Stomach (tissue), 4 donors: ENCODE results near the gene SHFL.

ENCODE experiments used
- EP300 ChIP-seq: sonication (generic); formaldehyde crosslinking; IDR thresholded peaks from one replicate; pipeline ENCODE4 v1.6.1; 2017; ENCODE audit warnings: antibody characterized with exemption
- POLR2A ChIP-seq, 4 donors: fragments of 450-650 bp; IDR thresholded peaks; one replicate each; pipeline ENCODE4 v1.6.1; 2016; ENCODE audit warnings: antibody characterized with exemption in 4 of 4, control low read depth in 2 of 4, mild to moderate bottlenecking in 1 of 4, moderate library complexity in 1 of 4
- POLR2AphosphoS5 ChIP-seq, 3 donors: sonication (generic); formaldehyde crosslinking; IDR thresholded peaks; one replicate each; pipeline ENCODE4 v1.6.1; 2016; ENCODE audit warnings: antibody characterized with exemption in 3 of 3
- TF ChIP-seq, protein P1 (sequence below), 7 experiments: fragments of 450-650 bp in 4 of 7; fragments of 200-600 bp in 3 of 7; sonication (generic) in 3 of 7; IDR thresholded peaks; one replicate each; pipeline ENCODE4 v1.5.1; 2016 to 2019; ENCODE audit warnings: antibody characterized with exemption in 7 of 7, control low read depth in 2 of 7, mild to moderate bottlenecking in 1 of 7

DNA sequence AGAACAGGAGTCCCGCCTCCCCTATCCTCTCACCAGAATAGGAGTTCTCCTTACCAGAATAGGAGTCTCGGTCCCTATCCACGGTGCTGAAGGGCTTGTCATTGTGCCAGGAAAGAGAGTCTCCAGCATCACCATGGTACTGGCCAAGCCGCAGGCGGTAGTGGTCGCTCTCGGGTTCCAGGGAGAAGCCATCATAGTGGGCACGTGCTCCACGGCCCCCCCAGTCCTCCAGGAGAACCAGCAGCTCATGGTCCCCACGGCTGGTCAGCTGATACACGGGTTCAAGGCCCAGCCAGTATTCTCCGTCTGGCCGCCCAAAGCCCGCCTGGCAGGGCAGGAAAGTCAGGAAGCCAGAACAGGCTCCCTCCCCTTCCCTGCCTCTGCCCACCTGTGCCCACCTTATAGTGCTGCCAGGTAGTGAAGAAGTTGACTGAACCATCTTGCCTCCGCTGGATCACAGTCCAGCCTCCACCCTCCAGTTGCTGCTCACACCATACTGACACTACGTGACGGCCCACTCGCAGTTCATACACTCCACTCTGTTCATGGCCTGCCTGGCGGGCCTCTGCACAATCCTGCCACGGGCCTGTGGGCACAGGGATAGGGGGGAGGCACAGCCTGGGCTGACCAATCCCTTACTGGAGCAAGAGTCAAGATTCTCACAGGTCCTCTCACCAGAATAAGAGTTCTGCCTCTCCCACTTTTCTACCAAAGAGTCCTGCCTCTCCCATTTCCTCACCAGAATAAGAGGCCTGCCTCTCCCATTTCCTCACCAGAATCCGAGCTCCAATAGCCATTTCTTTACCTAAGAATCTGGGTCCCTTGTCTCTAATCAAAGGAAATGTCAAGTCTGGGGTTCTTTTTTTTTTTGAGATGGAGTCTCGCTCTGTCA lies 7.4 kb downstream of the SHFL start:
- no peak for TF ChIP-seq POLR2AphosphoS5 (IDR thresholded peaks at IDR 0.05)
- TF ChIP-seq POLR2A (IDR thresholded peaks at IDR 0.05): no peak
- TF ChIP-seq, protein P1, sequence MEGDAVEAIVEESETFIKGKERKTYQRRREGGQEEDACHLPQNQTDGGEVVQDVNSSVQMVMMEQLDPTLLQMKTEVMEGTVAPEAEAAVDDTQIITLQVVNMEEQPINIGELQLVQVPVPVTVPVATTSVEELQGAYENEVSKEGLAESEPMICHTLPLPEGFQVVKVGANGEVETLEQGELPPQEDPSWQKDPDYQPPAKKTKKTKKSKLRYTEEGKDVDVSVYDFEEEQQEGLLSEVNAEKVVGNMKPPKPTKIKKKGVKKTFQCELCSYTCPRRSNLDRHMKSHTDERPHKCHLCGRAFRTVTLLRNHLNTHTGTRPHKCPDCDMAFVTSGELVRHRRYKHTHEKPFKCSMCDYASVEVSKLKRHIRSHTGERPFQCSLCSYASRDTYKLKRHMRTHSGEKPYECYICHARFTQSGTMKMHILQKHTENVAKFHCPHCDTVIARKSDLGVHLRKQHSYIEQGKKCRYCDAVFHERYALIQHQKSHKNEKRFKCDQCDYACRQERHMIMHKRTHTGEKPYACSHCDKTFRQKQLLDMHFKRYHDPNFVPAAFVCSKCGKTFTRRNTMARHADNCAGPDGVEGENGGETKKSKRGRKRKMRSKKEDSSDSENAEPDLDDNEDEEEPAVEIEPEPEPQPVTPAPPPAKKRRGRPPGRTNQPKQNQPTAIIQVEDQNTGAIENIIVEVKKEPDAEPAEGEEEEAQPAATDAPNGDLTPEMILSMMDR (IDR thresholded peaks at IDR 0.05): no peak
- no peak for TF ChIP-seq EP300
